Neural crest cell (in vitro differentiated cells): Measurements from ENCODE around the gene CSRNP3. TPM values are rescaled to one million over a fixed set of nuclear protein-coding genes. Genes with fewer than 3 reads are reported as not detected.
A peak's percentile ranks its signal among the peaks of the same experiment; 100 is the strongest.

Source experiments
- DNase-seq: peaks from one replicate; pipeline ENCODE4 v3.0.0; 2021; ENCODE audit warnings: low read depth, mixed read lengths, low spot score
- H3K27ac Mint-ChIP-seq: one replicate; pipeline ENCODE4 v1.8.0; 2021; ENCODE audit warnings: mild to moderate bottlenecking, mixed read lengths; ENCODE audit not compliant: unreplicated experiment
- H3K27me3 Mint-ChIP-seq: 2 replicates; pipeline ENCODE4 v1.8.0; 2021; ENCODE audit warnings: low read depth, mild to moderate bottlenecking, mixed read lengths
- H3K36me3 Mint-ChIP-seq: 2 replicates; pipeline ENCODE4 v1.8.0; 2021; ENCODE audit warnings: low read depth, mild to moderate bottlenecking, mixed read lengths
- H3K4me1 Mint-ChIP-seq: 2 replicates; pipeline ENCODE4 v1.8.0; 2021; ENCODE audit warnings: mixed read lengths
- H3K4me3 Mint-ChIP-seq: one replicate; pipeline ENCODE4 v1.8.0; 2021; ENCODE audit warnings: mild to moderate bottlenecking, mixed read lengths
- H3K9me3 Mint-ChIP-seq: 2 replicates; pipeline ENCODE4 v1.8.0; 2021; ENCODE audit warnings: mixed read lengths
- CTCF ChIP-seq: fragments of 200-600 bp; sonication (generic); conservative IDR thresholded peaks from 2 replicates; pipeline ENCODE4 v1.5.0; 2021; ENCODE audit warnings: antibody characterized with exemption, mild to moderate bottlenecking
- total RNA-seq: library from RNA; stranded (reverse); gene quantifications from 2 replicates; pipeline ENCODE4 v1.2.1, GENCODE V29; 2021

The CSRNP3 gene
- total RNA-seq, 1 donor from 2014 or later = 28.4 TPM

- TF ChIP-seq CTCF = no peak
- Mint-ChIP-seq H3K4me1 (peaks cover 45% of the 10 kb centered on the region), H3K36me3 (peaks cover 7% of the 10 kb centered on the region), H3K9me3 (no peaks in the 10 kb centered on the region), H3K27me3 (no peaks in the 10 kb centered on the region), H3K27ac (no peak overlapping the region), H3K4me3 (no peak overlapping the region)
- DNase-seq = no peak
Measured at GRCh38 chr2:165623161-165623560, 153.7 kb downstream of the CSRNP3 start.

GRCh38 chr2:165623783-165624469 is 154.4 kb downstream of the CSRNP3 start:
- Mint-ChIP-seq H3K9me3 (no peaks in the 10 kb centered on the region), H3K4me3 (peak overlapping the region; percentile 45), H3K27me3 (no peaks in the 10 kb centered on the region), H3K36me3 (peaks cover 8% of the 10 kb centered on the region), H3K27ac (peak overlapping the region; percentile 97), H3K4me1 (peaks cover 38% of the 10 kb centered on the region)
- no peak for DNase-seq
- no peak for TF ChIP-seq CTCF

GRCh38 chr2:165624470-165624800 is 154.9 kb downstream of the CSRNP3 start:
- peaks cover 8% of the 10 kb centered on the region for H3K36me3 Mint-ChIP-seq
- DNase-seq = no peak
- TF ChIP-seq CTCF = no peak
- peak overlapping the region; percentile 45 for H3K4me3 Mint-ChIP-seq
- peak overlapping the region; percentile 97 for H3K27ac Mint-ChIP-seq
- no peaks in the 10 kb centered on the region for H3K9me3 Mint-ChIP-seq
- peaks cover 38% of the 10 kb centered on the region for H3K4me1 Mint-ChIP-seq
- H3K27me3 Mint-ChIP-seq = no peaks in the 10 kb centered on the region

GRCh38 chr2:165627470-165627869 is 158.0 kb downstream of the CSRNP3 start:
- no peak for TF ChIP-seq CTCF

GRCh38 chr2:165629776-165630175 is 160.3 kb downstream of the CSRNP3 start:
- H3K4me3 Mint-ChIP-seq = no peak overlapping the region
- DNase-seq = no peak
- H3K4me1 Mint-ChIP-seq = peaks cover 48% of the 10 kb centered on the region
- H3K27ac Mint-ChIP-seq = peak overlapping the region; percentile 89
- H3K9me3 Mint-ChIP-seq = no peaks in the 10 kb centered on the region
- no peaks in the 10 kb centered on the region for H3K27me3 Mint-ChIP-seq
- no peak for TF ChIP-seq CTCF
- peaks cover 8% of the 10 kb centered on the region for H3K36me3 Mint-ChIP-seq

More at GRCh38 chr2:165627470-165627869, 158.0 kb downstream of the CSRNP3 start:
- H3K36me3 Mint-ChIP-seq = peaks cover 12% of the 10 kb centered on the region
- H3K4me3 Mint-ChIP-seq = no peak overlapping the region
- H3K9me3 Mint-ChIP-seq = no peaks in the 10 kb centered on the region
- no peak for DNase-seq
- no peak overlapping the region for H3K27ac Mint-ChIP-seq
- H3K4me1 Mint-ChIP-seq = peaks cover 42% of the 10 kb centered on the region
- H3K27me3 Mint-ChIP-seq = no peaks in the 10 kb centered on the region
